CD14-positive monocyte (primary cell): ENCODE data around the gene PPP1R13L. TPM values are rescaled to one million over a fixed set of nuclear protein-coding genes. Genes with fewer than 3 reads are reported as not detected.
A peak's percentile ranks its signal among the peaks of the same experiment; 100 is the strongest.

Source experiments
- DNase-seq, 3 donors: peaks; one replicate each; pipeline ENCODE4 v3.0.0-alpha.2; 2011 to 2022
- H2AFZ ChIP-seq: 2 replicates; pipeline ENCODE4 v1.6.0; 2012; ENCODE audit warnings: mild to moderate bottlenecking, low read depth, low read length, inconsistent platforms; ENCODE audit not compliant: insufficient read depth, poor library complexity, severe bottlenecking
- H3K27ac ChIP-seq, 2 donors: 1 replicate in 1 of 2; 2 replicates in 1 of 2; pipeline ENCODE4 v1.5.1; 2012 to 2013; ENCODE audit warnings: low read length in 2 of 2, control low read depth in 1 of 2, inconsistent platforms in 1 of 2, low read depth in 1 of 2, mild to moderate bottlenecking in 1 of 2
- H3K27me3 ChIP-seq, 2 donors: one replicate each; pipeline versions ENCODE4 v1.6.0 to v1.6.1; 2011 to 2013; ENCODE audit warnings: low read length in 2 of 2; ENCODE audit not compliant: control insufficient read depth in 2 of 2, insufficient read depth in 2 of 2
- H3K36me3 ChIP-seq, 2 donors: replicated peaks in 1 of 2; 1 replicate in 1 of 2; 2 replicates in 1 of 2; pipeline versions ENCODE4 v1.5.1 to v1.6.1; 2012 to 2013; ENCODE audit warnings: low read length in 2 of 2, control low read depth in 1 of 2, inconsistent platforms in 1 of 2, mild to moderate bottlenecking in 1 of 2; ENCODE audit not compliant: insufficient read depth in 2 of 2, control insufficient read depth in 1 of 2
- H3K4me1 ChIP-seq, 2 donors: 1 replicate in 1 of 2; 2 replicates in 1 of 2; pipeline versions ENCODE4 v1.5.1 to v1.6.1; 2012 to 2013; ENCODE audit warnings: low read length in 2 of 2, control low read depth in 1 of 2, inconsistent platforms in 1 of 2, mild to moderate bottlenecking in 1 of 2, moderate library complexity in 1 of 2; ENCODE audit not compliant: insufficient read depth in 2 of 2, control insufficient read depth in 1 of 2
- H3K4me2 ChIP-seq: replicated peaks from 2 replicates; pipeline ENCODE3; 2012; ENCODE audit warnings: low read length, moderate library complexity, mild to moderate bottlenecking; ENCODE audit not compliant: poor library complexity, severe bottlenecking; ENCODE audit errors: extremely low read depth
- H3K4me3 ChIP-seq, 3 experiments: fragments of 200-600 bp in 1 of 3; sonication (generic) in 1 of 3; replicated peaks in 1 of 3; 1 replicate in 2 of 3; 2 replicates in 1 of 3; pipeline ENCODE4 v1.5.1; 2011 to 2013; ENCODE audit warnings: low read length in 3 of 3, mild to moderate bottlenecking in 3 of 3, control low read depth in 2 of 3, low read depth in 2 of 3, inconsistent platforms in 1 of 3, moderate library complexity in 1 of 3
- H3K79me2 ChIP-seq: 2 replicates; pipeline ENCODE4 v1.6.0; 2012; ENCODE audit warnings: mild to moderate bottlenecking, control low read depth, inconsistent platforms, low read length, moderate library complexity; ENCODE audit not compliant: insufficient read depth
- H3K9ac ChIP-seq: 2 replicates; pipeline ENCODE4 v1.6.0; 2017; ENCODE audit warnings: low read length, mild to moderate bottlenecking; ENCODE audit not compliant: insufficient read depth, poor library complexity, severe bottlenecking
- H3K9me3 ChIP-seq, 2 donors: replicated peaks in 1 of 2; 1 replicate in 1 of 2; 2 replicates in 1 of 2; pipeline versions ENCODE4 v1.5.1 to v1.6.1; 2012 to 2013; ENCODE audit warnings: low read length in 2 of 2, control low read depth in 1 of 2; ENCODE audit not compliant: control insufficient read depth in 1 of 2, insufficient read depth in 1 of 2
- H4K20me1 ChIP-seq: 2 replicates; pipeline ENCODE4 v1.6.0; 2012; ENCODE audit warnings: mild to moderate bottlenecking, low read length, control low read depth, moderate library complexity; ENCODE audit not compliant: insufficient read depth
- H3K27ac Mint-ChIP-seq, 7 donors: one replicate each; pipeline ENCODE4 v1.8.0; 2020; ENCODE audit warnings: mild to moderate bottlenecking in 7 of 7, mixed read lengths in 7 of 7, moderate library complexity in 6 of 7, inconsistent platforms in 2 of 7
- H3K27me3 Mint-ChIP-seq, 3 donors: one replicate each; pipeline ENCODE4 v1.8.0; 2021 to 2022; ENCODE audit warnings: low read depth in 3 of 3, mild to moderate bottlenecking in 3 of 3, mixed read lengths in 3 of 3, moderate library complexity in 3 of 3, inconsistent platforms in 1 of 3
- H3K36me3 Mint-ChIP-seq, 2 donors: one replicate each; pipeline ENCODE4 v1.8.0; 2020; ENCODE audit warnings: mixed read lengths in 2 of 2, inconsistent platforms in 1 of 2, mild to moderate bottlenecking in 1 of 2
- H3K4me1 Mint-ChIP-seq: one replicate; pipeline ENCODE4 v1.8.0; 2020; ENCODE audit warnings: mild to moderate bottlenecking, mixed read lengths
- H3K4me3 Mint-ChIP-seq, 2 donors: one replicate each; pipeline ENCODE4 v1.8.0; 2020; ENCODE audit warnings: mild to moderate bottlenecking in 2 of 2, mixed read lengths in 2 of 2, moderate library complexity in 1 of 2
- H3K9me3 Mint-ChIP-seq, 7 donors: one replicate each; pipeline ENCODE4 v1.8.0; 2020 to 2022; ENCODE audit warnings: mixed read lengths in 7 of 7, mild to moderate bottlenecking in 6 of 7, moderate library complexity in 6 of 7, inconsistent platforms in 2 of 7
- WGBS: methylation state at CpG from one replicate; pipeline ENCODE4 v1.1.5; 2013; ENCODE audit warnings: missing lambda C conversion rate; ENCODE audit not compliant: insufficient coverage; 5-methylcytosine and 5-hydroxymethylcytosine counted together
- intact Hi-C, 2 donors: fragments of 100-400 bp; cut with micrococcal nuclease; formaldehyde crosslinking; loops; one replicate each; pipeline versions ENCODE4 v1.15.0 to v1.15.1; 2023
- polyA plus RNA-seq, 3 donors: library from polyadenylated mRNA; depleted of rRNA in 1 of 3; unstranded in 2 of 3; stranded (reverse) in 1 of 3; fragments of 300-500 nt in 2 of 3; fragments of >200 nt in 1 of 3; fragmentation: Illumina TruSeq in 2 of 3; gene quantifications; 1 replicate in 2 of 3; 2 replicates in 1 of 3; pipeline ENCODE4 v1.2.3, GENCODE V29; 2012 to 2021
- TF ChIP-seq, protein P1 (sequence below): fragments of 200-600 bp; IDR thresholded peaks from one replicate; pipeline ENCODE4 v1.8.0; 2022; ENCODE audit warnings: antibody characterized with exemption, mild to moderate bottlenecking

Gene PPP1R13L
- polyA plus RNA-seq, 3 donors: 0.18 to 1.8 (median 0.45) TPM

DNA sequence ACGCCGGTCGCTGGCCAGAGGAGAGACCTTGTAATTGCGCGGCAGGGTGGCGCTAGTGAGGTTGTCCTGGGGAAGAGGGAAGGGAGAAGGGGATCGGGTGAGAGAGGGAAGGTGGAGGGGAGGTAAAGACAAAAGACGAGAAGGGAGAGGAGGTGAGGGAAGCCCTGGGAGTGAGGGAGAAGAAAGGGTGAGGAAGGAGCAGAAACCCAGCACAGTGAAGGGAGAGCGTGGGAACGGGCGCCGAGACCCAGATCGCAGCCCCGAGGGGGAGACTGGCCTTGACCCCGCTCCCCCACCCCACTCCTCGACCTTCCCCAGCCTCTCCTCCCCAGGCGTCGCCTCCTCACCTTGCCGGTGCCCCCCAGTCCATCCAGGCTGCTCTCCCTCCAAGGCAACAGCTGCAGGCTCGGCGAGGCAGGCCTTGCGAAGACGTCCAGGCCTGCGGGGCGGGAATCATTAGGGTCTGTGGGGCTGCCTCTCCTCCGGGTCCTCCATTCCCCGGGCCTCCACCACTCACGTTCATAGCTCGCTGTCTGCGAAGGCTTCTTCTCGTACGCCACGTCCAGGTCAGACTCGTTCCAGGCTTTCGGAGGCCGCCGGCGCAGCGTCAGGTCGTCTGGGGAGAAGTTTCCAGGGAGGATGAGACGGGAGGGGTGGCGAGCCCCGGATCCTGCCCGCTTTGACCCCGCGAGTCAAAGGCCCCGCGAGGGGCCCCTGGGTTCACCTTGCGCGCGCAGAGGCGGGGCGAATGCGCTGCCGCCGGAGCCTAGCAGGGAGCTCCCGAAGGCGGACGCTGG, 8.8 kb downstream of the PPP1R13L start:
- no peak overlapping the region for H3K9ac ChIP-seq
- TF ChIP-seq, protein P1, sequence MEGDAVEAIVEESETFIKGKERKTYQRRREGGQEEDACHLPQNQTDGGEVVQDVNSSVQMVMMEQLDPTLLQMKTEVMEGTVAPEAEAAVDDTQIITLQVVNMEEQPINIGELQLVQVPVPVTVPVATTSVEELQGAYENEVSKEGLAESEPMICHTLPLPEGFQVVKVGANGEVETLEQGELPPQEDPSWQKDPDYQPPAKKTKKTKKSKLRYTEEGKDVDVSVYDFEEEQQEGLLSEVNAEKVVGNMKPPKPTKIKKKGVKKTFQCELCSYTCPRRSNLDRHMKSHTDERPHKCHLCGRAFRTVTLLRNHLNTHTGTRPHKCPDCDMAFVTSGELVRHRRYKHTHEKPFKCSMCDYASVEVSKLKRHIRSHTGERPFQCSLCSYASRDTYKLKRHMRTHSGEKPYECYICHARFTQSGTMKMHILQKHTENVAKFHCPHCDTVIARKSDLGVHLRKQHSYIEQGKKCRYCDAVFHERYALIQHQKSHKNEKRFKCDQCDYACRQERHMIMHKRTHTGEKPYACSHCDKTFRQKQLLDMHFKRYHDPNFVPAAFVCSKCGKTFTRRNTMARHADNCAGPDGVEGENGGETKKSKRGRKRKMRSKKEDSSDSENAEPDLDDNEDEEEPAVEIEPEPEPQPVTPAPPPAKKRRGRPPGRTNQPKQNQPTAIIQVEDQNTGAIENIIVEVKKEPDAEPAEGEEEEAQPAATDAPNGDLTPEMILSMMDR: no peak
- H3K9me3 ChIP-seq: no peaks in the 10 kb centered on the region
- H3K27me3 Mint-ChIP-seq: peaks cover 45 to 61% (median 48%) of the 10 kb centered on the region in 3 donors
- intact Hi-C loops: no loop called here
- no peaks in the 10 kb centered on the region for H3K36me3 ChIP-seq
- peak overlapping the region in 1 of 2 donors; percentile 76 for H3K4me3 Mint-ChIP-seq
- no peak overlapping the region for H2AFZ ChIP-seq
- H3K27ac Mint-ChIP-seq: peak overlapping the region in 1 of 7 donors; percentile 52
- H3K79me2 ChIP-seq: no peaks in the 10 kb centered on the region
- 28% methylated on average over 48 of the region's 59 CpGs for WGBS
- H3K27me3 ChIP-seq: peaks cover 16 to 37% of the 10 kb centered on the region in 2 donors
- no peaks in the 10 kb centered on the region for H3K36me3 Mint-ChIP-seq
- DNase-seq: no peak
- H4K20me1 ChIP-seq: no peaks in the 10 kb centered on the region
- H3K4me1 Mint-ChIP-seq: peaks cover 18% of the 10 kb centered on the region
- peaks cover 0 to 14% (median 0%) of the 10 kb centered on the region in 7 donors for H3K9me3 Mint-ChIP-seq
- peaks cover 16 to 19% of the 10 kb centered on the region in 2 donors for H3K4me1 ChIP-seq
- no peak overlapping the region for H3K4me2 ChIP-seq
- no peak overlapping the region for H3K4me3 ChIP-seq
- no peak overlapping the region for H3K27ac ChIP-seq

DNA sequence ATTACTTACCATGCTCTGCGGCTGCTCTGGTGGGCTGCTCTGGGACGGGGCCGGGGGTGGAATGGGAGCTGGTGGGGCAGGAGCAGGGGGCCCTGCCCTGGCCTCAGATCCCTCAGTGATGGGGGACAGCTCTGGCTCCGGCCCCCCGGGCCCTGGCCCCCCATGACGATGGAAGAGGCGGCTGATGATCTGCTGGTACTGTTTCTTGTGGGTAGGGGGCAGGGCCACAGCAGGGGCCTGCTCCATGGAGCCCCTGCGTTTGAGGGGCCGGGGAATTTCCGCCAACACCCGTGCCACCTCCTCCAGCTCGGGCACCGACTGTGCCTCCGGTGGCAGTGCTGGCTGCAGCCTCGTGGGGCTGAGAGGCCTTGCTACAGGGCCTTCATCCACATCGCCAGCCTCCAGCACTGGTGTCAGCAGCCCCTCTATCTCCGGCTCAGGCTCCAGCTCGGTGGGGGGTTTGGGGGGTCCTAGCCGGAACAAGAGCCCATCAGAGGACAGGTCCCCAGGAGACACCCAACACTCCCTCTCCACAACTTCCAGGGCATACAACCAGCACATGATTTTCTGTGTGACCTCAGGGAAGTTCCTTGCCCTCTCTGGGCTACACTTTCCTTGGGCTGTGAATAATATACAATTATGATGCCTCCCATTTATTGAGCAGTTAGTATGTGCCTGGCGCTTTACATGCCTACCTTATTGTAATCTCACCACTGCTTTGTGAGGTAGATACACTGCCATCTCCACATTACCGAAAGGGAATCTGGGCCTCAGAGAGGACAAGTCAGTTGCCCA, 12.8 kb downstream of the PPP1R13L start:
- no peaks in the 10 kb centered on the region for H3K36me3 Mint-ChIP-seq
- no peaks in the 10 kb centered on the region for H3K79me2 ChIP-seq
- H3K9me3 Mint-ChIP-seq: peaks cover 0 to 4% (median 0%) of the 10 kb centered on the region in 7 donors
- WGBS: 96% methylated on average over 14 of the region's 21 CpGs
- peaks cover 18 to 28% of the 10 kb centered on the region in 2 donors for H3K27me3 ChIP-seq
- no peak overlapping the region for H3K27ac ChIP-seq
- no peak overlapping the region for H3K4me3 ChIP-seq
- TF ChIP-seq, protein P1: no peak
- H3K9ac ChIP-seq: no peak overlapping the region
- peaks cover 39 to 46% (median 43%) of the 10 kb centered on the region in 3 donors for H3K27me3 Mint-ChIP-seq
- H3K4me1 Mint-ChIP-seq: peaks cover 10% of the 10 kb centered on the region
- peaks cover 5% of the 10 kb centered on the region in 2 donors for H3K4me1 ChIP-seq
- intact Hi-C loops: no loop called here
- no peak overlapping the region for H3K4me3 Mint-ChIP-seq
- no peak overlapping the region for H3K4me2 ChIP-seq
- no peaks in the 10 kb centered on the region for H4K20me1 ChIP-seq
- no peak overlapping the region for H2AFZ ChIP-seq
- peak overlapping the region in 1 of 7 donors; percentile 25 for H3K27ac Mint-ChIP-seq
- no peaks in the 10 kb centered on the region for H3K36me3 ChIP-seq
- H3K9me3 ChIP-seq: no peaks in the 10 kb centered on the region
- DNase-seq: no peak
